NCI-H446 treated with DMSO at 0.1 percent for 48 hours (cell line): ENCODE data around the gene ZNF213.
"Not testable (repeated sequence)": the region's sequence is repeated elsewhere in the genome, so short reads cannot be mapped to it uniquely, and the experiment has no call there.

Experiments
- DNase-seq: peaks from one replicate; lab custom pipeline; 2025; lab: John Stamatoyannopoulos, UW

ZNF213 gene

GRCh38 chr16:3148256-3149192 lies 13.7 kb downstream of the ZNF213 start:
- DNase-seq, result no peak

DNA sequence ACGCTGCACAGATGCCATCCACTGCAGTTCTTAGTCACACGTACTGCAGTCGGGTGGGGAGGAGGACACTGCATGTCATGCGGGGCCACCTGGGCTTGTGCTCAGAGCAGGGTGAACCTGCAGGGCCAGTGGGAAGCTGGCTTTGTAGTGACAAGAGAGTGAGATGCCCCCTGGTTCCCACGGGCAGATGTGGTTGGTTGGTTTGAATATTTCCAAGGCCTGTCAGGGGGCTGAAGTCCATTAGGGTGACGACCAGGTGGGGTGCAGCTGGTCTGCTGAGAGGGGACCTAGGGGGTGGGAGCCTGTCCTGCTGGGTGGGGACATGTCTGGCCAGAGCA lies 14.3 kb downstream of the ZNF213 start:
- no peak for DNase-seq

GRCh38 chr16:3149630-3150345 lies 15.0 kb downstream of the ZNF213 start:
- no peak for DNase-seq

DNA sequence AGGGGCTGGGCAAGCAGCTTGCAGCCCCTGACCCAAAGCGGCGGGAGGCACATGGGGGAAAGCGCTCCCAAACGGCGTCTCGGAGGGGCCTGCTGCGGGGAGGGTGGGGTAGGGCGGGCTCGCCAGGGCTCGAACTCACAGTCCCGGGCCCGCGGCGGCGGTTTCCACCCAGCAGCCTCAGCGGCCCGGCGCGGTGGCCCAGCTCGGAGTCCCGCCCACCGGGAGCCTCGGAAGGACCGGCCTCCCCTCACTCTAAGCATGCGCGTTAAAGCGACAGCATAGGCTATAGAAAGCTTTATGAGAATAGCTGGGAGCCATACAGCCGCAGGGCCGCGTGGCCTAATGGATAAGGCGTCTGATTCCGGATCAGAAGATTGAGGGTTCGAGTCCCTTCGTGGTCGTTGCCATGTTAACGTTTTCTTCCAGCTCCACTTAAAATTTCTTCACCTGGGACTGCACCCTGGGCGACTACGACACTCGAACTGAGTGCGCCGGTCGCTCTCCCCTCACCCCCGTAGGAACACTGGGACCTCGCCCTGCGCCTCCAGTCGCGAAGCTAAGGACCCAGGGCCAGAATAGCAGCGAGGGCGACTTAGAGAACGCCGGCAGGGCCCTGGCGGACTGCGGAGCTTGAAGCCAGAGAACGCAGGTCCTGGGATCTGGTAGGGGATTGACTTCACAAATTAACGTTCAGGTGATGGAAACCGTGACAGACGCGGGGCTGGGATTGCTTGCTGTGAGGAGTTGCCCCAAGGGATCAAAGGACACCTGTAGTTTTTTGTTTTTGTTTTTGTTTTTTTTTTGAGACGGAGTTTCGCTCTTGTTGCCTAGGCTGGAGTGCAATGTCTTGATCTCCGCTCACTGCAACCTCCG lies 15.8 kb downstream of the ZNF213 start:
- DNase-seq, result peak; percentile 90

- no peak for DNase-seq
Measured at GRCh38 chr16:3152027-3152276, 17.1 kb downstream of the ZNF213 start.

DNA sequence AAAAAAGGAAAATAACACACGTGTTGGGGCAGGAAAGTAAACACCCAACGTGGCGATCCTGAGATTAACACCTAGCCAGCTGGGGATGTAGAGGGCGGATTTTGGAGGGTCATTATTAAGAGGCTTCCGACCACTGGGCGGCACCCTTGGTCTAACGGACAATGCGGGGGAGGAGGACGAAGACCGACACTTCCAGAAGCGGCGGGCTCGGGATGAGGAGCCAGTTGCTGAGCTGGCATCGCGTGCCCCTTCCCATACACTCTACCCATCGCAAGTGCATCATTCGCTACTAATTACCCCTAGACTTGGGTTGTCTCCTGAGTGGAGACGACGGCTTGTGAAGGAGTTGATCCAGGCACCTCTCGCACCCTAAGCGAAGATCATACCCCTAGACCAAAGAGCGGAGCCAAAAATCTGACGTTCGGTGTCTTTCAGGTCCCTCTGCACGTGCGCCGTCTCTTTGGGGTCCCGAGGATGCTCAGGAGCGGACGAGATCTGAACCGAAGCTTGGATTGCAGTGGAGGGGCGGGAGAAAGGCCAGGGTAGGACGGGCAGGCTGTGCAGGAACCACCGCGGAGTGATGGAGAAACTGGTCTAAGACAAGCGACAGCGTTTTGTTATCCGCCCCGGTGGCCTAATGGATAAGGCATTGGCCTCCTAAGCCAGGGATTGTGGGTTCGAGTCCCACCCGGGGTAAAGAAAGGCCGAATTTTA lies 17.6 kb downstream of the ZNF213 start:
- peak; percentile 86 for DNase-seq

- no peak for DNase-seq
Measured at GRCh38 chr16:3152991-3153368, 18.2 kb downstream of the ZNF213 start.

DNA sequence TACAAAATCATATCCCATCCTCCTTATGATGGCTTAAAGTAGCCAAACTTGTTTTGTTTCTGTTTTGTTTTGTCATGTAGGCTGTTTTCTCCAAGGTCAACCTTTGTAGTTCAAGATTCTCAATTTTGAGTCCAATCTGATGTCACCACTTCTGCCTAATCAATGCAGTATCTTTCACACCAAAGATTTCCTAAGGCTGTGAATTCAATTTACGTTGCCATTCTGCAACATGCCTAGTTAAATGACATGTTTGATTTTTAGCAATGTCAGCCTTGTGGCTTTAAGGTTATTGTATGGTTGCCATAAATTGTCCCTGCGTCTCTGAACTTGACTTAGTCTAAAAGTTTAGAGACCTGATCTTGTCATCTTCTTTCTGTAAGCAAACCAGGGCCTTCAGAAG lies 20.4 kb downstream of the ZNF213 start:
- DNase-seq, result no peak

- no peak for DNase-seq
Measured at GRCh38 chr16:3155972-3156371, 21.1 kb downstream of the ZNF213 start.

GRCh38 chr16:3157229-3158025 lies 22.6 kb downstream of the ZNF213 start:
- DNase-seq, result peak; percentile 89

DNA sequence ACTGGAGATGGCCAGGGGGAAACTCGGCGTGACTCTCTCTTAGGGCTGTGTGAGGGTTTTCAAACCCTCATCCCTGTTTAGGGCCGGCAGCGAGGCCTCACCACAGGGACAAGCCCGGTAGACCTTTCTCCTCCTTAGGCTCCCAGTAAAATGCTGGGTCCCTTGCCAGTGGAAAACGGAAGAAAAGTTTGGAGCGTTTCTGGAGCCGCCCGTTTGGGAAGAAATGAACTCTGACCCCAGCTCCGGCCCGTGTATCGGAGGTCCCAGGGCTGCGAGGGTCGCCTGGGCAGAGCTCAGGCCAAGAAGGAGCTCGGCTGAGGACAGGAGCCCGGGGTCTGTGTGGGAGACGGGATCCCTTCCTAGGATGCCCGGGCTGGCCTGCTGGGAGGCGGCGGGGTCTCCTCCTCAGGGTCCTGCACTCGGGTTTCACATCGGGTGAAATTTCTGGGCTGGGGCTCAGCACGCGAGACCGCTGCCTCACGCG lies 23.2 kb downstream of the ZNF213 start:
- no peak for DNase-seq

DNA sequence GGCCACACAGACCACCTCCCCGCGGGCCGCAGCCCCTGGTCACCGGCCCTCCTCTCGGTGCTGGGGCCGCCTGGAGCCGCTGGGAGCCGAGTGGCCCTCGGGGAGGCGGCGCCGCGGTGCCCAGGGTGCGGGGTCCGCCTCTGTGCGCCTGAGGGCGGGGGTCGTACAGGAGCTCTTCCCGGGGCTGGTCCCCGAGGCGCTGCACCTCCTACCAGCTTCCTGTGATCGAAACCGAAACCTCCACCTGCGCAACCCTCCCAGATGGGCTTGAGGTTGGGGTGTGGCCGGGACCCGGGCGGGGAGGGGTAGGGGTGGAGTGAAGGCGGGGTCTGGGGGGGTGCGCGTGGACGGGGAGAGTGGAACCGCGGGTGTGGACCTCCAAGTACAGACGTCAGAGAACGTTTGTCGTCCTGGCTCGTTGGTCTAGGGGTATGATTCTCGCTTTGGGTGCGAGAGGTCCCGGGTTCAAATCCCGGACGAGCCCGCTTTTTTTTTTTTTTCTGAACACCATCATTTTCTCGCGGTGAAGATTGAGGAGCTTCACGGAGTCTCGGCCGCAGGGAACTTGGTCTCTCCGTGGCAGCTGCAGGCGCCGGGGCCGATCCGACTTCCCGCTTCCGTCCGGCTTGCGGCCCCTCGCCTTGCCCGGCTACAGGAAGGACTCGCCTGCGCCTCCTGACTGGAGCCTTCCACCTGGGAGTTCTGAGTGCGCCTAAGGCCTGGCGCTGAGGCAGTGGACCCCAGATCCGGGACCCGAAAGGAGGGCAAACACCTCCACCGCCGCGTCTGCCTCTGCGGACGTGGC lies 23.9 kb downstream of the ZNF213 start:
- DNase-seq, result peak; percentile 46

DNA sequence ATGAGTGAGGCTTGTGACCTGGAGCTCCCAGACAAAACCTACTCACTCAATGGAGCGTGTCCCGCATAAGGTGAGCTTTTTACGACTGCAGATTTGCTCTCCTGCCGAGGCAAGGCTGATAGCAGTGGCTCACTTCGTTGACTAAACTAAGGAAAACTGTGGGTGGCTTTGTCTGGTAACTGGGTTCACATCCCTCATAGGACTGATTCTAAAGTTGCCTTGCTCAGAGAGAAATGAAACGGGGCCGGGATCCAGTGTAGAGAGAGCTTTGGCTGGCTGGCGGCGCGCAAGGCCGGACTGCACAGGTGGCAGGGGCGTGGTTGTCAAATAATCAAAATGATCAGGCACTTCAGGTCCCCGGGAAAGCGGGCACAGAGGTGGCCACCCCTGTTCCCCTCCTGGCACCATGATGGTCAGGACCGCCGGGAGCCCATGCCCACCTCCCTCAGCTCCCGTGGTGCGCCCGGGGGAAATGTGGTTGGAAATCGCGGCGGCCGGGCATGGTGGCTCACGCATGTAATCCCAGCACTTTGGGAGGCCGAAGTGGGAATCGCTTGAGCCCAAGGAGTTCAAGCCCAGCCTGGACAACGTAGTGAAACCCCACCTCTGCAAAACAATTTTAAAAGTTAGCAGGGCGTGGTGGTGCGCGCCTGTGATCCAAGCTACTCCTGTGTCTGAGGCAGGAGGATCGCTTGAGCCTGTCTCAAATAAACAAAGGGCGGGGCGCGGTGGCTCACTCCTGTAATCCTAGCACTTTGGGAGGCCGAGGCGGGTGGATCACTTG lies 26.6 kb downstream of the ZNF213 start:
- DNase-seq, result no peak

GRCh38 chr16:3164121-3164991 lies 29.5 kb downstream of the ZNF213 start:
- no peak for DNase-seq

DNA sequence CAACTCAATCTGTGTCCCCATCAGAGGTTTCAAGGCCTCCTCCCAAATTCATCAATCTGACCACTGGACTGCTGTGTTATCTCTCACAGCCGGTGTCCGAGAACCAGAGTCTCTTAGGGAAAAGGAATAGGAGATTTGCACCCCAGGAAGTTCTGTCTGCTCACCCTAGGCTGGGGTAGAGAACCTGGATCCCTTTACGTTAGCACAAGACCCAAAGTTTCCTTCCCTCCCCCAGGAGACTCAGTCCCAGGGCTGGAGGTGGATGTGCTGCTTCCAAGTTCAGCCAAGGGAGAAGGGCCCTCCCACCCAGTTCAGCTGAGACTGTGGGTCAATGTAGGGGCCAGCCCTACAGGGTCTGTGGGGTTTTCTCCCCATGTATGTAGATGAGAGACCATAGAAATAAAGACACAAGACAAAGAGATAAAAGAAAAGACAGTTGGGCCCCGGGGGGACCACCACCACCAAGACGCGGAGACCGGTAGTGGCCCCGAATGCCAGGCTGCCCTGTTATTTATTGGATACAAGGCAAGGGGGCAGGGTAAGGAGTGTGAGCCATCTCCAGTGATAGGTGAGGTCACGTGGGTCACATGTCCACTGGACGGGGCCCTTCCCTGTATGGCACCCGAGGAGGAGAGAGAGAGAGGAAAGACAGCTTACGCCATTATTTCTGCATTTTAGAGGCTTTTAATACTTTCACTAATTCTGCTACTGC lies 30.4 kb downstream of the ZNF213 start:
- no peak for DNase-seq

DNA sequence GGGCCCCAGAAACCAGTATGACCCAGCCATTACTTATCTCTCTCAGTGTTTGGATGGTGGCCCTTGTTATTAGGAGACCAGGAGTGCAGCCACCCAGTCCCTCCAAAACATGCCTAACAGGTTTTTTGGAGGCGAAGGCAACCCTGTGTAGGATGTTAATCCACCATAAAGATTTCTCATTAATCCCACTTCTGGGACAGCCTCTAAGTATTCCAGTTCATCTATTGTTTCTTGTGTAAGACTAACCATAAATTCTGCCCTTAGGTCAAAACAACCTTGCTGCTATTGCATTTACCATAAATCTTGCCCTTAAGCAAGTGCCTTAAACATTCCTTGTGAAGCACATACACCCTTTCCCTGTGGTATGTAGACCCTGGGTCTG lies 31.7 kb downstream of the ZNF213 start:
- no peak for DNase-seq

DNA sequence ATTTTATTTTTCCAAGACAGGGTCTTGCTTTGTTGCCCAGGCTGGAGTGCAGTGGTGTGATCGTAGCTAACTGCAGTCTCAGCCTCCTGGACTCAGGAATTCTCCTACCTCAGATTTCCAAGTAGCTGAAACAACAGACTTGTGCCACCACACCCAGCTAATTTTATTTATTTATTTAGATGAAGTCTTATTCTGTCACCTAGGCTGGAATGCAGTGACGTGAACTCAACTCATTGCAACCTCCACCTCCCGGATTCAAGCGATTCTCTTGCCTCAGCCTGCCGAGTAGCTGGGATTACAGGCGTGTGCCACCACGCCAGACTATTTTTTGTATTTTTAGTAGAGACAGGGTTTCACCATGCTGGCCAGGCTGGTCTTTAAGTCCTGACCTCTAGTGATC lies 33.9 kb downstream of the ZNF213 start:
- DNase-seq, result not testable (repeated sequence)
